GM12872 (cell line): ENCODE measurements around the gene TRPM4.

Source experiments
- CTCF ChIP-seq: IDR thresholded peaks from 3 replicates; pipeline ENCODE4 v1.5.1; 2011; ENCODE audit warnings: low read depth, mild to moderate bottlenecking, low read length, moderate library complexity; ENCODE audit not compliant: insufficient read depth

TRPM4 gene

GRCh38 chr19:49132974-49133609 lies 24.5 kb upstream of the TRPM4 start:
- no peak for TF ChIP-seq CTCF

- no peak for TF ChIP-seq CTCF
These were observed 23.8 kb upstream of the TRPM4 start for GRCh38 chr19:49133621-49134454.

GRCh38 chr19:49135686-49136085 lies 21.9 kb upstream of the TRPM4 start:
- TF ChIP-seq CTCF: no peak

GRCh38 chr19:49136771-49137171 lies 20.8 kb upstream of the TRPM4 start:
- TF ChIP-seq CTCF: no peak

- TF ChIP-seq CTCF: no peak
These were observed 16.6 kb upstream of the TRPM4 start for GRCh38 chr19:49140951-49141350.

- TF ChIP-seq CTCF: no peak
These were observed 16.2 kb upstream of the TRPM4 start for GRCh38 chr19:49141352-49141751.

- no peak for TF ChIP-seq CTCF
These were observed 14.7 kb upstream of the TRPM4 start for GRCh38 chr19:49142866-49143335.
